ENCODE measurements around the gene C6orf15.
A peak's percentile ranks its signal among the peaks of the same experiment; 100 is the strongest.

C6orf15 gene

GRCh38 chr6:31122791-31123706 lies 10.7 kb upstream of the C6orf15 start:
- DNase-seq (ENCODE audit: low read depth), result peak; percentile 87

GRCh38 chr6:31121131-31121790 lies 8.9 kb upstream of the C6orf15 start:
- no peak for TF ChIP-seq CTCF (conservative IDR thresholded peaks at IDR 0.05; ENCODE audit: low read length)
- H3K4me3 ChIP-seq (ENCODE audit: low read length), result no peak overlapping the region
- no peak for DNase-seq (ENCODE audit: low read depth)

More at GRCh38 chr6:31122791-31123706, 10.7 kb upstream of the C6orf15 start:
- H3K4me3 ChIP-seq (ENCODE audit: low read length), result no peak overlapping the region
- TF ChIP-seq CTCF (conservative IDR thresholded peaks at IDR 0.05; ENCODE audit: low read length), result no peak

- no peak for DNase-seq (ENCODE audit: low read depth)
- no peak within 1 kb of the TSS for H3K4me3 ChIP-seq (ENCODE audit: low read length)
- no peak for TF ChIP-seq CTCF (conservative IDR thresholded peaks at IDR 0.05; ENCODE audit: low read length)
Observed at GRCh38 chr6:31120151-31120915, 8.0 kb upstream of the C6orf15 start, which contains the start of gene CDSN. Gene CDSN (minus strand): TSS chr6:31120446. CDS start chr6:31120419, 27 bp downstream.

- TF ChIP-seq CTCF (conservative IDR thresholded peaks at IDR 0.05; ENCODE audit: low read length), result no peak
- no peak for DNase-seq (ENCODE audit: low read depth)
- no peak overlapping the region for H3K4me3 ChIP-seq (ENCODE audit: low read length)
Observed at GRCh38 chr6:31118178-31118577, 5.8 kb upstream of the C6orf15 start.

- peak; percentile 61 for DNase-seq (ENCODE audit: low read depth)
- H3K4me3 ChIP-seq (ENCODE audit: low read length), result peak overlapping the region; percentile 35
- TF ChIP-seq CTCF (conservative IDR thresholded peaks at IDR 0.05; ENCODE audit: low read length), result no peak
Observed at GRCh38 chr6:31116661-31117385, 4.4 kb upstream of the C6orf15 start.

- DNase-seq (ENCODE audit: low read depth), result no peak
- no peak for TF ChIP-seq CTCF (conservative IDR thresholded peaks at IDR 0.05; ENCODE audit: low read length)
- H3K4me3 ChIP-seq (ENCODE audit: low read length), result no peak overlapping the region
Observed at GRCh38 chr6:31115941-31116560, 3.7 kb upstream of the C6orf15 start.
